Bronchial epithelial cell (primary cell): ENCODE results near the gene HCN2. TPM values are rescaled to one million over a fixed set of nuclear protein-coding genes. Genes with fewer than 3 reads are reported as not detected.
"Not testable (repeated sequence)": the region's sequence is repeated elsewhere in the genome, so short reads cannot be mapped to it uniquely, and the experiment has no call there.

Experiments
- DNase-seq: peaks from one replicate; pipeline ENCODE4 v3.0.0-alpha.2; 2010; ENCODE audit warnings: low read depth
- FAIRE-seq: peaks from 2 replicates; lab custom pipeline; 2011; peaks lifted over from hg19 to GRCh38; lab: Jason Lieb, UNC
- H3K27me3 ChIP-seq: 2 replicates; pipeline ENCODE4 v1.5.1; 2011; ENCODE audit warnings: low read length; ENCODE audit not compliant: control insufficient read depth, insufficient read depth
- H3K36me3 ChIP-seq: 2 replicates; pipeline ENCODE4 v1.5.1; 2011; ENCODE audit warnings: low read length; ENCODE audit not compliant: control insufficient read depth, insufficient read depth
- H3K4me3 ChIP-seq: 2 replicates; pipeline ENCODE4 v1.5.1; 2011; ENCODE audit warnings: mild to moderate bottlenecking, low read depth, low read length, control low read depth
- total RNA-seq: library from RNA; depleted of rRNA; stranded (reverse); fragments of >200 nt; gene quantifications from 2 replicates; pipeline ENCODE4 v1.2.1, GENCODE V29; 2014
- TF ChIP-seq, protein P1 (sequence below): IDR thresholded peaks from 2 replicates; pipeline ENCODE4 v1.5.1; 2011; ENCODE audit warnings: mild to moderate bottlenecking, moderate library complexity, low read length, control low read depth, inconsistent platforms; ENCODE audit not compliant: insufficient read depth, severe bottlenecking

HCN2 gene
- total RNA-seq, 1 donor from 2014 or later: under 0.01 TPM

DNA sequence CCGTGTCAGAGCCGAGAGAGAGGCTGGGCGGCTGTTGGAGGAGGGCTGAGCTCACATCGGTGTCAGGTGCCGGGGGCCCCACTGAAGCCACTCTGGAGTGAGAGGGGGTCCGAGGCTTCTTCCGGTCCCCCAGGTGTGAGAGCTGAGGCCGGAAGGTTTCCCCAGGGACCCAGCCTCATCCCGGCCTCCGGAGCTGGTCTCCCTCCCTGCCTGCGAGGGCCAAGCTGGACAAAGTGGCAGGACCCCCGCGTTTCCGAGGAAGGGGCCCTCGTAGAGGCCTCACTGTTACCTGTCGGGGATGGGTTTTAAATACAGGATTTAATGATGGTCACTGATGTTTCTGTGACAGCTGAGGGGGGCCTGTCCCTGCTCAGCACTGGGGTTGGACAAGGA lies 6.6 kb downstream of the HCN2 start:
- Histone ChIP-seq H3K27me3 (peaks cover 1% of the 10 kb centered on the region), H3K36me3 (no peaks in the 10 kb centered on the region), H3K4me3 (no peak overlapping the region)
- DNase-seq (no peak), FAIRE-seq (no peak)
- TF ChIP-seq, protein P1, sequence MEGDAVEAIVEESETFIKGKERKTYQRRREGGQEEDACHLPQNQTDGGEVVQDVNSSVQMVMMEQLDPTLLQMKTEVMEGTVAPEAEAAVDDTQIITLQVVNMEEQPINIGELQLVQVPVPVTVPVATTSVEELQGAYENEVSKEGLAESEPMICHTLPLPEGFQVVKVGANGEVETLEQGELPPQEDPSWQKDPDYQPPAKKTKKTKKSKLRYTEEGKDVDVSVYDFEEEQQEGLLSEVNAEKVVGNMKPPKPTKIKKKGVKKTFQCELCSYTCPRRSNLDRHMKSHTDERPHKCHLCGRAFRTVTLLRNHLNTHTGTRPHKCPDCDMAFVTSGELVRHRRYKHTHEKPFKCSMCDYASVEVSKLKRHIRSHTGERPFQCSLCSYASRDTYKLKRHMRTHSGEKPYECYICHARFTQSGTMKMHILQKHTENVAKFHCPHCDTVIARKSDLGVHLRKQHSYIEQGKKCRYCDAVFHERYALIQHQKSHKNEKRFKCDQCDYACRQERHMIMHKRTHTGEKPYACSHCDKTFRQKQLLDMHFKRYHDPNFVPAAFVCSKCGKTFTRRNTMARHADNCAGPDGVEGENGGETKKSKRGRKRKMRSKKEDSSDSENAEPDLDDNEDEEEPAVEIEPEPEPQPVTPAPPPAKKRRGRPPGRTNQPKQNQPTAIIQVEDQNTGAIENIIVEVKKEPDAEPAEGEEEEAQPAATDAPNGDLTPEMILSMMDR: no peak

DNA sequence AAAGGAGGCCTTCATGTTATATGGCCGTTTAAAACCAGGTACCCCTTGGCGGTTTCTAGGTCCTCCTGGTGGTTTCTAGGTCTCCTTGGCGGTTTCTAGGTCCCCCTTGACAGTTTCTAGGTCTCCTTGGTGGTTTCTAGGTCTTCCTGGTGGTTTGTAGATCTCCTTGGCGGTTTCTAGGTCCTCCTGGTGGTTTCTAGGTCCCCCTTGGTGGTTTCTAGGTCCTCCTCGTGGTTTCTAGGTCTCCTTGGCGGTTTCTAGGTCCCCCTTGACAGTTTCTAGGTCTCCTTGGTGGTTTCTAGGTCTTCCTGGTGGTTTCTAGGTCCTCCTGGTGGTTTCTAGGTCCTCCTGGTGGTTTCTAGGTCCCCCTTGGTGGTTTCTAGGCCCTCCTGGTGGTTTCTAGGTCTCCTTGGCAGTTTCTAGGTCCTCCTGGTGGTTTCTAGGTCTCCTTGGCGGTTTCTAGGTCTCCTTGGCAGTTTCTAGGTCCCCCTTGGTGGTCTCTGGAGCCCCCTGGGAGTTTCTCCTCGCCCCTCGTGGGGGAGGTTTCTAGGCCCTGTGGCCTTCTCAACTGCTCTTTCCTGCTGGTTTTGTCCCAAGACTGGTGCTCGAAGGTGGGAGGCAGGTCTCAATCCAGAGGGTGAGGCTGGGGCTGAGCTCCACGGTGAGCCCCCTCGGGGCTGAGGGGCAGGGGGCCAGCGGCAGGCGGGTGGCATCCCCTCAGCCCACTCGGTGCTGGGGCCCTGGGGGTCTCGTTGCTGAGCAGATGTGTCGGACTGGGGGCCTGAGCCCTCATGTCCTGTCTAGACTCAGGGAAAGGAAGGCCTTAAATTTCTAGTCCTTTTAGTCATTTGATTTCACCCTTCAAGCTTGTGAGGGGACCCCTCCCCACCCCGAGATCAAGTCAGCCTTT lies 8.0 kb downstream of the HCN2 start:
- Histone ChIP-seq H3K27me3 (no peaks in the 10 kb centered on the region), H3K36me3 (no peaks in the 10 kb centered on the region), H3K4me3 (no peak overlapping the region)
- TF ChIP-seq, protein P1: no peak
- FAIRE-seq (peak; percentile 28), DNase-seq (no peak)

DNA sequence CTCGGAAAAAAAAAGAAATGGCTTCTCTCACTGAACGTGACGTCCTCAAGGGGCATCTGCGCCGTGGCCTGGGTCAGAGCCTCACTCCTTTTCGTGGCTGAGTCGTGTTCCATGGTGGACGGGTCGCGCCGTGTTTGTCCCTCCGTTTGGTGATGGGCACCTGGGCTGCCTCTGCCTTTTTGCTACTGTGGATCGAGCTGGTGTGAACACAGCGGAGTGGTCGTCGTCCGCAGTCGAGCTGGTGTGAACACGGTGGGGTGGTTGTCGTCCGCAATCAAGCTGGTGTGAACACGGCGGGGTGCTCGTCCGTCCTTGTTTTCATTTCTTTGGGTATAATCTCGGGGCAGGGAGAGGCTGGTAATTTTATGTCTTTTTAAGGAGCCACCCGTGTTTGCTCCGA lies 11.6 kb downstream of the HCN2 start:
- Histone ChIP-seq H3K4me3 (no peak overlapping the region), H3K27me3 (no peaks in the 10 kb centered on the region), H3K36me3 (no peaks in the 10 kb centered on the region)
- FAIRE-seq (no peak), DNase-seq (no peak)
- TF ChIP-seq, protein P1: no peak

DNA sequence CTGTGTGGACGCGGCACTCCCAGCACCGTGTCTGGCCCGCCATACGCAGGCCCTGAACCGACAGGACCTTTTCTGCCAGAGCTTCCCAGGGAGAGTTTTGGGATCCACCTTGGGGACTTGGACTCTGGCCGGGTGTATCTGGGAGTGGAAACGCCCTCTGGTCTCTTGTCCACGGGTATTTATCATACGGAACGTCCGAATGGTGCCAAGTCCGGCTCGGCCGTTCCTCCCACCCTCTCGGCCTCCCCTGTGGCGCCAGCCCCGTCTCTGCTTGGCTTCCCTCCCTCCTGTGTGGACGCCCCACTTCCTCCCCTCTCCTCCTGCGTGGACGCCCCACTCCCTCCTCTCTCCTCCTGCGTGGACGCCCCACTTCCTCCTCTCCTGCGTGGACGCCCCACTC lies 12.1 kb downstream of the HCN2 start:
- Histone ChIP-seq H3K36me3 (no peaks in the 10 kb centered on the region), H3K4me3 (no peak overlapping the region), H3K27me3 (no peaks in the 10 kb centered on the region)
- DNase-seq: no peak
- TF ChIP-seq, protein P1: no peak
- no peak for FAIRE-seq

DNA sequence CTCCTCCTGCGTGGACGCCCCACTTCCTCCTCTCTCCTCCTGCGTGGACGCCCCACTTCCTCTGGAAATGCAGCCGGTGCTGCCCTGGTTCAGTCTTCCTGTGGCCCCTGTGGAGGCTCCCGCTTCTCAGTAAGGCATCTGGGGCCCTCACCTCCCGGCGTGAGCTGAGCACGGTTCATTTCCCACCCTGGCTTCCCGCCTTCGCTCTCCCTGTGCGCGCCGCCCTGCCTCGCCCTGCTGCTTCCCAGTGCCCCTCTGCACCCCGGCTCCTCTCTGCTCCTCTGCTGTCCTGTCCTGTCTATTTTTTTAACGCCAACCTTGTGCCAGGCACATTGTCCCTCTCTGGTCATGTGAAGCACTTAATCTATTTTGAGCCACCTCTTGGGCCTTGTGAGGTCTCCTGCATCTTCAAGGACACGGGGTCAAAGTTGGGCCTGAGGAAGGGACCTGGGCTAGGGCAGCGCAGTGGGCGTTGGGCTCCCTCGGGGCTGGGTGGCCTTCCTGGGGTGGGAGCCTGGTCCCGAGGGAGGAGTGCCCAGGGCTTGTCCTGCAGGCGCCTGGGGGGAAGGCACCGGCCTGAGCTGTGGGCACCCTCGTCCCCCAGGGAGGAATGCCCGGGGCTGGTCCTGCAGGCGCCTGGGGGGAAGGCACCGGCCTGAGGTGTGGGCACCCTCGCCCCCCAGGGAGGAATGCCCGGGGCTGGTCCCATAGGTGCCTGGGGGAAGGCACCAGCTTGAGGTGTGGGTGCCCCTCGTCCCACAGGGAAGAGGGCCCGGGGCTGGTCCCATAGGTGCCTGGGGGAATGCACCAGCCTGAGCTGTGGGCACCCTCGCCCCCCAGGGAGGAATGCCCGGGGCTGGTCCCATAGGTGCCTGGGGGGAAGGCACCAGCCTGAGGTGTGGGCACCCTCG lies 13.0 kb downstream of the HCN2 start:
- no peaks in the 10 kb centered on the region for H3K27me3 ChIP-seq
- DNase-seq (no peak), FAIRE-seq (no peak)
- H3K36me3 ChIP-seq: no peaks in the 10 kb centered on the region
- H3K4me3 ChIP-seq: no peak overlapping the region
- TF ChIP-seq, protein P1: no peak

DNA sequence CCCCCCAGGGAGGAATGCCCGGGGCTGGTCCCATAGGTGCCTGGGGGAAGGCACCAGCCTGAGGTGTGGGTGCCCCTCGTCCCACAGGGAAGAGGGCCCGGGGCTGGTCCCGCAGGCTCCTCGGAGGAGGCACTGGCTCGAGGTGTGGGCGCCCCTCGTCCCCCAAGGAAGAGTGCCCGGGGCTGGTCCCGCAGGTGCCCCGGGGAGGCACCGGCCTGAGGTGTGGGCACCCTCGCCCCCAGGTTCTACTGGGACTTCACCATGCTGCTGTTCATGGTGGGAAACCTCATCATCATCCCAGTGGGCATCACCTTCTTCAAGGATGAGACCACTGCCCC lies 13.6 kb downstream of the HCN2 start:
- not testable (repeated sequence) for H3K4me3 ChIP-seq, H3K36me3 ChIP-seq, H3K27me3 ChIP-seq, FAIRE-seq, DNase-seq

DNA sequence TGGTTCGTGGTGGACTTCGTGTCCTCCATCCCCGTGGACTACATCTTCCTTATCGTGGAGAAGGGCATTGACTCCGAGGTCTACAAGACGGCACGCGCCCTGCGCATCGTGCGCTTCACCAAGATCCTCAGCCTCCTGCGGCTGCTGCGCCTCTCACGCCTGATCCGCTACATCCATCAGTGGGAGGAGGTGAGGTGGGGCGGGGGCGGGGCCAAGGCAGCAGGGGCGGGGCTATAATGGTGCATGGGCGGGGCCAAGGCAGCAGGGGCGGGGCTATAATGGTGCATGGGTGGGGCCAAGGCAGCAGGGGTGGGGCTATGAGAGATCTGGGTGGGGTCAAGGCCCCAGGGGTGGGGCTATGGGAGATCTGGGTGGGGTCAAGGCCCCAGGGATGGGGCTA lies 14.1 kb downstream of the HCN2 start:
- not testable (repeated sequence) for FAIRE-seq, H3K27me3 ChIP-seq, DNase-seq, H3K36me3 ChIP-seq, H3K4me3 ChIP-seq
